Tibial nerve (tissue), 4 donors: ENCODE results near the gene KLHDC3. TPM values are rescaled to one million over a fixed set of nuclear protein-coding genes. Genes with fewer than 3 reads are reported as not detected.
A peak's percentile ranks its signal among the peaks of the same experiment; 100 is the strongest.
"Not testable (repeated sequence)": the region's sequence is repeated elsewhere in the genome, so short reads cannot be mapped to it uniquely, and the experiment has no call there.

Source experiments
- DNase-seq, 2 donors: peaks; one replicate each; pipeline ENCODE4 v3.0.0-alpha.2; 2019; ENCODE audit warnings: low spot score in 2 of 2
- H3K27ac ChIP-seq, 4 donors: fragments of 200-600 bp; sonication (generic) in 3 of 4; one replicate each; pipeline ENCODE4 v1.5.1; 2017 to 2019; ENCODE audit warnings: mild to moderate bottlenecking in 1 of 4
- H3K27me3 ChIP-seq, 2 donors: fragments of 200-600 bp; sonication (generic) in 1 of 2; one replicate each; pipeline versions ENCODE4 v1.5.1 to v1.6.0; 2017 to 2019
- H3K36me3 ChIP-seq, 3 donors: fragments of 200-600 bp; sonication (generic); one replicate each; pipeline ENCODE4 v1.5.1; 2018 to 2019
- H3K4me1 ChIP-seq, 4 donors: fragments of 200-600 bp; sonication (generic) in 3 of 4; one replicate each; pipeline ENCODE4 v1.5.1; 2017 to 2019
- H3K4me3 ChIP-seq, 4 donors: fragments of 200-600 bp; sonication (generic) in 3 of 4; one replicate each; pipeline ENCODE4 v1.5.1; 2017 to 2019; ENCODE audit warnings: mild to moderate bottlenecking in 1 of 4, moderate library complexity in 1 of 4
- H3K9me3 ChIP-seq, 4 donors: fragments of 200-600 bp; sonication (generic) in 3 of 4; one replicate each; pipeline ENCODE4 v1.5.1; 2017 to 2019
- EP300 ChIP-seq, 2 donors: sonication (generic); formaldehyde crosslinking; IDR thresholded peaks; one replicate each; pipeline ENCODE4 v1.6.1; 2017; ENCODE audit warnings: antibody characterized with exemption in 2 of 2, mild to moderate bottlenecking in 1 of 2
- POLR2A ChIP-seq, 2 donors: fragments of 450-650 bp; IDR thresholded peaks; one replicate each; pipeline ENCODE4 v1.6.1; 2017; ENCODE audit warnings: antibody characterized with exemption in 2 of 2, mild to moderate bottlenecking in 2 of 2, moderate library complexity in 2 of 2
- WGBS, 2 donors: methylation state at CpG; one replicate each; pipeline ENCODE4 v1.1.5; 2018; 5-methylcytosine and 5-hydroxymethylcytosine counted together
- total RNA-seq, 4 donors: library from RNA; depleted of rRNA; stranded (reverse); fragments of >200 nt; gene quantifications; one replicate each; pipeline ENCODE4 v1.1.0, GENCODE V29; 2016
- TF ChIP-seq, protein P1 (sequence below), 5 experiments: fragments of 200-600 bp in 3 of 5; fragments of 450-650 bp in 2 of 5; sonication (generic) in 3 of 5; IDR thresholded peaks; one replicate each; pipeline ENCODE4 v1.5.1; 2016 to 2019; ENCODE audit warnings: antibody characterized with exemption in 5 of 5, mild to moderate bottlenecking in 3 of 5, moderate library complexity in 2 of 5

KLHDC3 gene
- total RNA-seq, 4 donors from 2014 or later: 74.1 to 98.3 (median 86.5) TPM

DNA sequence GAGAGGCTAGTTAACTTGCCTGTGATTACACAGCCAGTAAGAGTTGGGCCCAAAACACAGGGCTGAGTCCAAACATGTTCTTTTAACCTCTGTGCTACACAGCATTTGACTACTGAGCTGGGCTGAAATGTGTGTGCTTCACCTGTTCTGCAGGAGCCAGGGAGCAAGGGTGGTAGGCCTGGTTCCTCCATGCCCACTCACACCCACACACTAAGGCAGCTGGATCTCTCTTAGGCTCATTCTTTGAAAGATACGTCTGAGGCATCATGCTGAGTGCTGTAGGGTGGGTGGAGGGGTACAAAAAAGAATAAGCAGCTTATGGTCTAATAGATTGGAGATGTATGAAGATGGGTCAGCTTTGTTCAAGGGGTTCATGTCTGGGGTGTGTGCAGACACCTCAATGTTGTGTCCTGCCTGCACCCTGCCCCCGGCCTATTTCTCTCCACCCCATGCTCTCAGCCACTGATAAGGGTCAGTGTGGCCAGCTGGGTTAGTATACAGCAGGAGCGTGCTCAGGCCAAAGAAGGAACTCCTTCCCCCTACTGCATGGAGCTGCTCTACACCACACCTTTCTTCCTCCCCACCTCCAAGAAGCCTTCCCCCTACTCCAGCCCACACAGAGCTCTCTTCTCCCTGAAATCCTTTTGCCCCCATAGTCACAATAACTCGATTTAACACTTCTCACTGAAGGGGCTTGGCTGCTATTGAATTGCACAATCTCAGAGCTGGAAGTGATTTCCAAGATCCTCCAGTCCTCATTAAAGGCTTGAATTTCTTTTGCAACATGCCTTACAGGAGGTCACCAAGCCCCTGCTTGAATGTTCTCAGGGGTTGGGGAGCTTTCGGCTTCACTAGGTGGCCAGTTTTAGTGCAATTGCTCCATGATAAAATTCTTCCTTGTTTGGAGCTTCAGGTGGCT is 26.3 kb upstream of the KLHDC3 start:
- peaks cover 0 to 60% (median 33%) of the 10 kb centered on the region in 4 donors for H3K4me1 ChIP-seq
- H3K27ac ChIP-seq: no peak overlapping the region
- 74 to 76% methylated on average over 5 of the region's 5 CpGs for WGBS, 2 donors
- H3K9me3 ChIP-seq: no peaks in the 10 kb centered on the region
- DNase-seq: no peak
- H3K36me3 ChIP-seq: peaks cover 0 to 37% (median 9%) of the 10 kb centered on the region in 3 donors
- H3K27me3 ChIP-seq: no peaks in the 10 kb centered on the region
- TF ChIP-seq, protein P1, sequence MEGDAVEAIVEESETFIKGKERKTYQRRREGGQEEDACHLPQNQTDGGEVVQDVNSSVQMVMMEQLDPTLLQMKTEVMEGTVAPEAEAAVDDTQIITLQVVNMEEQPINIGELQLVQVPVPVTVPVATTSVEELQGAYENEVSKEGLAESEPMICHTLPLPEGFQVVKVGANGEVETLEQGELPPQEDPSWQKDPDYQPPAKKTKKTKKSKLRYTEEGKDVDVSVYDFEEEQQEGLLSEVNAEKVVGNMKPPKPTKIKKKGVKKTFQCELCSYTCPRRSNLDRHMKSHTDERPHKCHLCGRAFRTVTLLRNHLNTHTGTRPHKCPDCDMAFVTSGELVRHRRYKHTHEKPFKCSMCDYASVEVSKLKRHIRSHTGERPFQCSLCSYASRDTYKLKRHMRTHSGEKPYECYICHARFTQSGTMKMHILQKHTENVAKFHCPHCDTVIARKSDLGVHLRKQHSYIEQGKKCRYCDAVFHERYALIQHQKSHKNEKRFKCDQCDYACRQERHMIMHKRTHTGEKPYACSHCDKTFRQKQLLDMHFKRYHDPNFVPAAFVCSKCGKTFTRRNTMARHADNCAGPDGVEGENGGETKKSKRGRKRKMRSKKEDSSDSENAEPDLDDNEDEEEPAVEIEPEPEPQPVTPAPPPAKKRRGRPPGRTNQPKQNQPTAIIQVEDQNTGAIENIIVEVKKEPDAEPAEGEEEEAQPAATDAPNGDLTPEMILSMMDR (IDR thresholded peaks at IDR 0.05): no peak
- TF ChIP-seq EP300 (IDR thresholded peaks at IDR 0.05) (no peak), POLR2A (IDR thresholded peaks at IDR 0.05) (no peak)
- H3K4me3 ChIP-seq: no peak overlapping the region

DNA sequence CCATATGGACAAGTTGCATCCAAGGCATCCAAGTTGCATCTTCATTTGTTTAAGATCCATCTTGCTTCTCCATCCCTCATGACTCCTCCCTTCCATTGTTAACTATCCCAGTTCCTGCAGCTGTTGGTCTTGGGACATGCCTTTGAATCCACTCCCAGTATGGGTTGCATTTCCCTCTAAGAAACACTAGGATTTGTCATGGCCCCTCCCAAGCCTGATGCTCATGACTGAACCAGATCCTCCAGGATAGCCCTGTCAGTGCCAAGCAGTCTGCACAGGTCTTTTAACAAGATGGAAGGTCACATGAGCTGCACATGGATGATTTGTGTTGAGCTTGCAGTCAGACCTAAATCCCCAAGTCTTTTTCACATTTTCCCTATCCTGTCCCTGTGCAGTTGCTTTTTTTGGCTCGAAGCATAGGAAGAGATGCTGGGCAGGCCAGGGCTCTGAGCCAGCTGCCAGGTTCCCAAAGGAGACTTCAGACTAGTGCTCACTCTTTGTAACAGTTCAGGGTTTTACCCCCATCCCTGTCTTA is 25.5 kb upstream of the KLHDC3 start:
- 53 to 80% methylated on average over 1 of the region's 1 CpG for WGBS, 2 donors
- peaks cover 0 to 38% (median 9%) of the 10 kb centered on the region in 3 donors for H3K36me3 ChIP-seq
- H3K4me1 ChIP-seq: peaks cover 0 to 53% (median 31%) of the 10 kb centered on the region in 4 donors
- TF ChIP-seq EP300 (IDR thresholded peaks at IDR 0.05): no peak
- no peak for TF ChIP-seq POLR2A (IDR thresholded peaks at IDR 0.05)
- TF ChIP-seq, protein P1 (IDR thresholded peaks at IDR 0.05): no peak
- no peak overlapping the region for H3K27ac ChIP-seq
- no peaks in the 10 kb centered on the region for H3K9me3 ChIP-seq
- no peak overlapping the region for H3K4me3 ChIP-seq
- H3K27me3 ChIP-seq: no peaks in the 10 kb centered on the region
- DNase-seq: peak in 1 of 2 donors; percentile 18

DNA sequence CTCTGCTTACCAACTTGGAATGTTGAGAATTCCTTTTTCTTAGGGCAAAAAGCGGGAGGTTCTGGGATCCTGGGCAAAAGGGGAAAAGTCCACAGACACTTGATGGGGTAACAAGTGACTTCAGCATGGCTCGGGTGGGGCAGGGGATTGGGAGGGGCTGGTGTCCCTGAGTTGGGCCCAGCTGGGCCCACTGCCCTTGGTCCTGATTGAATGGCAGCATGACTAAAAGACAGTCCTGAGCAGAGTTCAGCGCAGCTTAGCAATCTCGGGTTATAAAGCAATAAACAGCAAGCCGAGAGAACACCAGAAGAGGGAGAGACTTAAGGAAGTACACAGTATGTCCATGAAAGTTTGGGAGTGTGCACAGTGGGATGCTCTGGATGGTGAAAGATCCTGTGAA is 24.1 kb upstream of the KLHDC3 start:
- no peak for DNase-seq
- WGBS, 2 donors: 64 to 70% methylated on average over 5 of the region's 5 CpGs
- H3K4me3 ChIP-seq: no peak overlapping the region
- H3K27ac ChIP-seq: peak overlapping the region in 1 of 4 donors; percentile 26
- TF ChIP-seq, protein P1 (IDR thresholded peaks at IDR 0.05): no peak
- TF ChIP-seq EP300 (IDR thresholded peaks at IDR 0.05) (no peak), POLR2A (IDR thresholded peaks at IDR 0.05) (no peak)
- H3K36me3 ChIP-seq: peaks cover 0 to 47% (median 9%) of the 10 kb centered on the region in 3 donors
- no peaks in the 10 kb centered on the region for H3K27me3 ChIP-seq
- H3K4me1 ChIP-seq: peaks cover 0 to 47% (median 29%) of the 10 kb centered on the region in 4 donors
- H3K9me3 ChIP-seq: no peaks in the 10 kb centered on the region

DNA sequence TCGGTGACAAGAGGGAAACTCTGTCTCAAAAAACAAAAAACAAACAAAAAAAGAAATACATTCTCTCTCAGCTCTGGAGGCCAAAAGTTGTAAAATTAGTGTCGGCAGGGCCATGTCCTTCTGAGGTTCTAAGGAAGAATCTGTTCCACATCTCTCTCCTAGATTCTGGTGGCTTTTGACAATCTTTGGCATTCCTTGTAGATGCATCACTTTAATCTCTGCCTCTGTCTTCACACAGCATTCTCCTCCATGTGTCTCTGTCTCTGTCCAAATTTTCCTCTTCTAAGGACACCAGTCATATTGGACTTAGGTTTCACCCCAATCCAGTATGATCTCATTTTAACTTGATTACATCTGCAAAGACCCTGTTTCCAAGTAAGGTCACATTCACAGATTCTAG is 20.6 kb upstream of the KLHDC3 start:
- no peak overlapping the region for H3K4me3 ChIP-seq
- peaks cover 0 to 47% (median 9%) of the 10 kb centered on the region in 3 donors for H3K36me3 ChIP-seq
- DNase-seq: no peak
- peaks cover 0 to 14% (median 2%) of the 10 kb centered on the region in 4 donors for H3K4me1 ChIP-seq
- no peaks in the 10 kb centered on the region for H3K9me3 ChIP-seq
- no peaks in the 10 kb centered on the region for H3K27me3 ChIP-seq
- no peak overlapping the region for H3K27ac ChIP-seq
- TF ChIP-seq, protein P1 (IDR thresholded peaks at IDR 0.05): no peak
- no peak for TF ChIP-seq POLR2A (IDR thresholded peaks at IDR 0.05)
- TF ChIP-seq EP300 (IDR thresholded peaks at IDR 0.05): no peak
- 87 to 88% methylated on average over 2 of the region's 2 CpGs for WGBS, 2 donors

DNA sequence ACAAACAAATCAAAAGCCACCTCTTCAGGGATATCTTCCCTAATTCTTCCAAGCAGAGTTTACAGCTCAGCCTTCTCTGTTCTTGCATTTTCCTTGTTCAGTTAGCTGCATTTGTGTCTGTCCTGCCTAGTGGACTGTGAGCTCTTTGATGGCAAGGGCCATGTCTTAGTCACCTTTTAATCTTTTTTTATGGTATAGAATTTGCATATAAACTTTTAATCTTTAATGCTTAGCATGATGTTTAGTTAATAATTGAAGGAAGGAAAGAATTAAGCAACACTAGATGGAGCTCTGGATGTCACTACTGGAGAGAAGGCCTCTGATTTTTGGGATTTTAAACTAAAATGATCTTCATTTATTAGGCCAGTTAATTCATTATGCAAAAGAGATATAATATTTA is 17.5 kb upstream of the KLHDC3 start:
- TF ChIP-seq, protein P1 (IDR thresholded peaks at IDR 0.05): no peak
- TF ChIP-seq EP300 (IDR thresholded peaks at IDR 0.05): no peak
- no peak for TF ChIP-seq POLR2A (IDR thresholded peaks at IDR 0.05)
- Histone ChIP-seq H3K4me1 (no peaks in the 10 kb centered on the region), H3K9me3 (no peaks in the 10 kb centered on the region), H3K36me3 (peaks cover 0 to 24% (median 0%) of the 10 kb centered on the region in 3 donors), H3K27ac (no peak overlapping the region), H3K27me3 (no peaks in the 10 kb centered on the region), H3K4me3 (no peak overlapping the region)
- DNase-seq: no peak

DNA sequence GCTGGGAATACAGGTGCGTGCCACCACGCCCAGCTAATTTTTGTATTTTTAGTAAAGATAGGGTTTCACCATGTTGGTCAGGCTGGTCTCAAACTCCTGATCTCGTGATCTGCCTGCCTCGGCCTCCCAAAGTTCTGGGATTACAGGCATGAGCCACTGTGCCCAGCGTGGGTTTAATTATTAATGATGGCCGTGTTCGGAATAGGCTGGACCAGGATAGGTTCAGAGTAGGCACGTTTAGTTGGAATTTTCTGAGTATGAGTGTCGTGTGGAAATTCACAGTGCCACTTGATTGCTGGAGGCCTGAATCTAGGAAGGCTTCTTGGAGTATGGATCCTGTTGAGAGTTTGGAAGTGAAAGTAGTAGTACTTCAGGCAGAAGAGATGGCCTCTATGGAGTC is 15.8 kb upstream of the KLHDC3 start:
- DNase-seq, H3K4me3 ChIP-seq, H3K27me3 ChIP-seq, H3K4me1 ChIP-seq, H3K9me3 ChIP-seq, H3K27ac ChIP-seq: not testable (repeated sequence)
- H3K36me3 ChIP-seq: peaks cover 0 to 21% (median 0%) of the 10 kb centered on the region in 3 donors
- 95 to 96% methylated on average over 9 of the region's 9 CpGs for whole genome bisulfite sequencing, 2 donors
